A549 treated with DMSO at 1 μM for 4 hours (cell line): Measurements from ENCODE around the gene ZNF260. TPM values are rescaled to one million over a fixed set of nuclear protein-coding genes. Genes with fewer than 3 reads are reported as not detected.

ENCODE experiments used
- total RNA-seq: library from RNA; stranded (reverse); fragments of 200-300 nt; extraction: Qiagen RNA extraction; gene quantifications from 5 replicates; pipeline ENCODE4 v1.2.3, GENCODE V29; 2022; ENCODE audit warnings: low read depth

ZNF260 gene
- total RNA-seq: 5.8 to 10.4 TPM (median 8.6 TPM) in 5 replicates

GRCh38 chr19:36528194-36528920 is at the start of gene ZNF260:
Gene ZNF260, minus strand, starts transcription at chr19:36528271. Its CDS starts 13,033 bp downstream, at chr19:36515238.

GRCh38 chr19:36573020-36573894 is 45.2 kb upstream of the ZNF260 start, which contains the start of gene ZNF529:
Gene ZNF529, minus strand, starts transcription at chr19:36573292. Its CDS starts 946 bp downstream, at chr19:36572346.

GRCh38 chr19:36489118-36489919 is 38.8 kb downstream of the ZNF260 start, which contains the start of gene ZNF566:
Gene ZNF566, minus strand, starts transcription at chr19:36489561. Its CDS starts 13,004 bp downstream, at chr19:36476557.

Other genes with a start within 250 kb of the ZNF260 start
- 1.9 to 2.6 TPM (median 2.2 TPM) in 5 replicates for gene ZFP14, start 149.1 kb downstream of the ZNF260 start, total RNA-seq
- gene ZFP82, start 109.6 kb downstream of the ZNF260 start, total RNA-seq: 1.8 to 2.5 TPM (median 1.9 TPM) in 5 replicates
- 8.1 to 12.8 TPM (median 10.1 TPM) in 5 replicates for gene ZNF566, start 38.7 kb downstream of the ZNF260 start, total RNA-seq
- 2.4 to 3.2 TPM (median 2.8 TPM) in 5 replicates for gene ZNF529, start 45.0 kb upstream of the ZNF260 start, total RNA-seq
- gene ZNF382, start 77.0 kb upstream of the ZNF260 start, total RNA-seq: 0.02 to 0.24 TPM (median 0.08 TPM) in 3 of 5 replicates, not detected in the others
- gene ZNF461, start 138.6 kb upstream of the ZNF260 start, total RNA-seq: 5.2 to 9.0 TPM (median 7.8 TPM) in 5 replicates
- 7.7 to 11.0 TPM (median 10.5 TPM) in 5 replicates for gene ZNF567, start 159.3 kb upstream of the ZNF260 start, total RNA-seq
- gene ZNF850, start 244.5 kb upstream of the ZNF260 start, total RNA-seq: 0.36 to 0.99 TPM (median 0.79 TPM) in 5 replicates